IPS DF 4.7 (cell line): ENCODE measurements around the gene PRKD2.

Experiments used
- DNase-seq: peaks from one replicate; pipeline ENCODE4 v3.0.0-alpha.2; 2013; ENCODE audit warnings: low spot score; ENCODE audit errors: extremely low read depth

The PRKD2 gene

DNA sequence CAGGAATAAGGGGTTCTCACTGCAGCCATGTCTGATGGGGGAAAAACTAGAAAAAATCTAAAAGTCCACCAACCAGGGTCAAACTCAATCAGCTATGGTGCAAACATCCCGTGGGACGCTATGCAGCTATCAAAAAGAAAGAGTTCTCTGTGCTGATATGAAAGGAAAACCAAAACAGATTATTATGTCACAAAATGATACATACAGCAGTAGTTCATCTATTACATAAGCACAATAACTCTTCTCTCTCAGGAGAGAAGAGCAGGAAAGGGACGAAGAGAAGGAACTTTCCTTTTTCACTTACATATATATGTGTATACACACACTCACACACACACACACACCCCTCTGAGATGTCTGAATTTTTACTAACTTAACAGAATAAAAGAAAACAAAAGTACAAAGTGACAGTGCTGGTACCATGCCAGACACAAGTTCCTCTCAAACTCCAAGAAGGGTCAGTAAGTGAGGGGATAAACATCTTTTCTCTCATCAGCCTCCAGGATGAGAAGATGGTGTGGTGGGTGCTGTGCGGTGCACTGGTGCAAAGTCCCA, 26.1 kb upstream of the PRKD2 start:
- DNase-seq = no peak

DNA sequence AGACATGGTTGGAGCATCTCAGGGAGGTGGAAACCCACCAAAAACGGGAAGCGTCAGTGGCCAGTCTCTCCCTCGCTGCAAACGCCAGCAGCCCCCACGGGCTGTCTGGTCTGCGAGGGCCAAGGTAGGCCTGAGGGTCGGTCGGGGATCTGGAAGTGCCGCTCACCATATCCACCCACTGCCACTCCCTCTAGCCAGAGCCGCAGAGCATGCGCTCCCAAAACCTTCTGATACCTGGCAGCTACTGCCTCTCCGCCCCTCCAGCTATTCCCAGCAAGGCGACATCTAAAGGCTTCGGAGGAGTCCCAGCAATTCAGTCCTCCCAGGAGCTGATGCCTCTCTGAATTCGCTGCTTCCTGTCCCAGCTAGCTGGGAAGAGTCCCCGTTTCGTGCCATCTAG, 24.5 kb upstream of the PRKD2 start:
- no peak for DNase-seq

GRCh38 chr19:46739290-46739771, 22.4 kb upstream of the PRKD2 start:
- DNase-seq = no peak

GRCh38 chr19:46737761-46738171, 20.9 kb upstream of the PRKD2 start:
- DNase-seq = no peak

DNA sequence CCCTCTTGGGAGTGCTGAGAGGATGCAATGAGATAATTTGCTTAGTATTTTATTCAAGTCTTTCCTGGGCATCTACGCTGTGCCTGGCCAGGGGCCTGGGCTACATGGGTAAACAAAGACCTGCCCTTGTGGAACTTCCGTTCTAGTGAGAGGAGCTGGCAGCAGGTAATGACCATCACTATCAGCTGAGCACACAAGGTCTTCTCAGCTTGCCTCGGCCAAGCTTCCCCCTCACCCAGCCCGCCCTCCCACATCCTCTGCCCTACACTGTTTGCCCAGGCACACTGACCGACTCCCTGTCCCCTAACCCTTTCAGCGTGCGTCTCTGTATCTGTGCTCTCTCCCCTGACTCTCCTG, 20.4 kb upstream of the PRKD2 start:
- DNase-seq = no peak

- DNase-seq = no peak
Measured at GRCh38 chr19:46736531-46737297, 19.8 kb upstream of the PRKD2 start.

DNA sequence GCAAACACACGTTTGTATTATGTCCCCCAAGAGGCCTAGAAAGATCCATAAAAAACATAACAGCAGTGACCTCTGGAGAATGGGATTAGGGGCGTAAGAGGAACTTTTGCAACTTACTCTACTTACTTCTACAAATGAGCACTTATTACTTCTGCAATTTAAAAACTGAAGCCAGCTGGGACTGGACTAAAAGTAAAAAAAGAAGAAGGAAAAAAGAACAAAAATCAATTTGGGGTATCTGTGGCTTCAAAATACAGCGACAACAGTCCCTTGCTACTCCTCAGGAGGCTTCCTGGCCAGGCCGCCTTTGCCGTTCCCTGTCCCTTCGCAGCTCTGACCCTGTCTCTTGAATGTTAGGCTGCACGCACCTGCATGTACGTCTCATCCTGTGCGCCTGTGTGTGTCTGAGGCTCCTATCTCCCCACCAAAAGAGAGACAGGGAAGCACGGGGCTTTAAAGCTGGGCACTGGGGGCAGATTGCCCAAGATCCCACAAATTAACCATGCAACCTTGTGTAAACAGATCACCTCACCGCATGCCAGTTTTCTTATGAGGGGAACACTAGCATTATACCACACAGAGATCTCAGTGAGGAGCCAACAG, 16.9 kb upstream of the PRKD2 start:
- no peak for DNase-seq

- DNase-seq = no peak
Measured at GRCh38 chr19:46732966-46733689, 16.2 kb upstream of the PRKD2 start.

GRCh38 chr19:46732172-46732938, 15.4 kb upstream of the PRKD2 start:
- DNase-seq = no peak

GRCh38 chr19:46731584-46731983, 14.7 kb upstream of the PRKD2 start:
- no peak for DNase-seq

- no peak for DNase-seq
Measured at GRCh38 chr19:46731007-46731501, 14.1 kb upstream of the PRKD2 start.

DNA sequence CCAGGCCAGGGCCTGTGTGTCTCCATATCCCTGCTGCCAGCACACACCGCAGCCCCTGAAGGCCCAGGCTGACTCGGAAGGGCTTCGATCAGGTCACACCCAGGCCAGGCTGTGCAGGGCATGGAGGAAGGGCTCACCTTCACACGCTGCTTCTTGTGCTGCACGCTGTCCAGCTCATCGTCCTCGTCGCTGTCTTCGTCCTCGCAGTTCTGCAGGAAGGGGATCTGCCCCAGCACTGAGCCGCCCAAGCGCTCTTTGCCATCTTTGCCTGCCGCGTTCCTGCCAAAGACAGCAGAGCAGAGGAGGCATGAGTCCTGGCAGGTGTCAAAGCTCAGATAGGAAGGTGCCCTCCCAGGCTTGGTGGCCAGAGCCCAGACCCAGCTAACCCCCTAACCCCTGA, 13.7 kb upstream of the PRKD2 start:
- no peak for DNase-seq

DNA sequence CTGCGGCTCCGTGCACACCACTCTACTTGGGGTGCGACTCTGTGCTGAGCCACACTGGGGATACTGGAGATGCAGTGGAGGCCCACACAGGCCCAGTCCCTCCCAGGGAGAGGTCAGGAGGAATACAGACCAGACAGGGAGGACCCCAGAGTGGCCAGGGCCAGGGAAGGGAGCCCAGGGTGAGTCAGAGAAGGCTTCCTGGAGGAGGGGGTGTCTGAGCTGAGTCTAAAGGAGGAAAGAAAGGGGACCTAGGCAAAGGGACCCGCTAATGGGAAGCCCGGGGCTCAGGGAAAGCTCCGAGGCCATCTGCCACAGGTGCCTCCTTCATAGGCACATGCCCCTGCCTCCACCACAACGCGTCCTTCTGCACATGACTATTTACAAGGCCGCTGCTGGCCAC, 13.3 kb upstream of the PRKD2 start:
- no peak for DNase-seq

- DNase-seq = no peak
Measured at GRCh38 chr19:46729696-46730095, 12.8 kb upstream of the PRKD2 start.

GRCh38 chr19:46728693-46729339, 11.9 kb upstream of the PRKD2 start:
- DNase-seq = no peak

- DNase-seq = no peak
Measured at GRCh38 chr19:46728208-46728607, 11.3 kb upstream of the PRKD2 start.

DNA sequence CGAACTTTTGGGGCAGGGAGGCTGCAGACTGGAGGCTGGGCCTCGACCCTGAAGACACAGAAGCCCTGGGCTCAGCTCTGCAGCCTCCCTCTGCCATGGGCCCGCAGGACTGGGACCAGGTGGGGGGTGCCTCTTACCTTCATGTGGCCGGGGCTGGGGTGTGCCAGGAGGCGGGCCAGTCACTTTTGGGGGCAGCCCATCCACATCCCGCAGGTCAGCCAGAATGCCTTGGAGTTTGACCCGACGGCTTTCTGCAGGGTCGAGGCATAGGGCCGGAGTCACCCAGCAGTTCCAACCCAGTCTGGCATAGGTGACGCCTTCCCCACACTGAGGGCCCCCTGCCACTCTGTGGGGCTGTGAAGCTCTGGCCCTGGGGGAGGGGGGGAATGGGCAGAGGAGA, 10.8 kb upstream of the PRKD2 start:
- DNase-seq = no peak

- DNase-seq = no peak
Measured at GRCh38 chr19:46726971-46727501, 10.1 kb upstream of the PRKD2 start.

- DNase-seq = no peak
Measured at GRCh38 chr19:46726551-46726950, 9.6 kb upstream of the PRKD2 start.

DNA sequence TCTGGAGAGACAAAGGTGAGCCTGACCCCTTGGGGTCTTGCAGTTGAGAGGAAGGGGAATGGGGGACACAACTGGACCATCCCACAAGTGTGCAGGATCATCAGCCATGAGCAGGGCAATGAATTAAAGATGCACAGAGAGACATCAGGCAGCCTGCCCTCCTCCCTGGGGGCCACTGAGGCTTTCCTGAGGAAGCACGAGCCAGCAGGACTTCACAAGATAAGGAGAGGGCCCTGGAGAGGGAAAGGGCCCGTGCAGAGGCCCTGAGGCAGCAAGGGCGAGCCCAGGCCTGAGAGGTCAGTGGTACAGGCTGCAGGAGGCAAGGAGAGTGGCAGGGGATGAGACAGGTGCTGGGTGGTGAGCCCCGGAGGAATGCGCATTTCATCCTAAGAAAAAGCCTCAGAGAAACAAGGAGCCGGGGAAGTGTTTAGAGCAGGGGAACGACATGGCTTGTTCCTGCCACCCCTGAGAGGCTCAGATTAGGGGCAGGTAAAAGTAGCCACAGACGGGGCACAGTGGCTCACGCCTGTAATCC, 9.0 kb upstream of the PRKD2 start:
- DNase-seq = no peak
